ENCODE data around the gene UVRAG.
"Not testable (repeated sequence)": the region's sequence is repeated elsewhere in the genome, so short reads cannot be mapped to it uniquely, and the experiment has no call there.

The UVRAG gene

DNA sequence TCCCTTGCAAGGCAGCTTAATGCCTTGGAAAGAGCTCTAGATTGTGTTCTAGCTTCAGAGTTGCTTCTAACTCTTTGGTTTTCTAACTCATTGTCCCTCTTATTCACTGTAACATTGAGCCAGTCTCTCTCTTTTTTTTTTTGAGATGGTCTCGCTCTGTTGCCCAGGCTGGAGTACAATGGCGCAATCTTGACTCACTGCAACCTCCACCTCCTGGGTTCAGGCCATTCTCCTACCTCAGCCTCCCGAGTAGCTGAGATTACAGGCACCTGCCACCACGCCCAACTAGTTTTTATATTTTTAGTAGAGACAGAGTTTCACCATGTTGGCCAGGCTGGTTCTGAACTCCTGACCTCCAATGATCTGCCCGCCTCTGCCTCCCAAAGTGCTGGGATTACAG is 266.1 kb downstream of the UVRAG start:
- DNase-seq: not testable (repeated sequence)

- DNase-seq: no peak
Measured at GRCh38 chr11:76083563-76084451, 268.8 kb downstream of the UVRAG start.

GRCh38 chr11:76085270-76085669 is 270.3 kb downstream of the UVRAG start:
- no peak for DNase-seq

DNA sequence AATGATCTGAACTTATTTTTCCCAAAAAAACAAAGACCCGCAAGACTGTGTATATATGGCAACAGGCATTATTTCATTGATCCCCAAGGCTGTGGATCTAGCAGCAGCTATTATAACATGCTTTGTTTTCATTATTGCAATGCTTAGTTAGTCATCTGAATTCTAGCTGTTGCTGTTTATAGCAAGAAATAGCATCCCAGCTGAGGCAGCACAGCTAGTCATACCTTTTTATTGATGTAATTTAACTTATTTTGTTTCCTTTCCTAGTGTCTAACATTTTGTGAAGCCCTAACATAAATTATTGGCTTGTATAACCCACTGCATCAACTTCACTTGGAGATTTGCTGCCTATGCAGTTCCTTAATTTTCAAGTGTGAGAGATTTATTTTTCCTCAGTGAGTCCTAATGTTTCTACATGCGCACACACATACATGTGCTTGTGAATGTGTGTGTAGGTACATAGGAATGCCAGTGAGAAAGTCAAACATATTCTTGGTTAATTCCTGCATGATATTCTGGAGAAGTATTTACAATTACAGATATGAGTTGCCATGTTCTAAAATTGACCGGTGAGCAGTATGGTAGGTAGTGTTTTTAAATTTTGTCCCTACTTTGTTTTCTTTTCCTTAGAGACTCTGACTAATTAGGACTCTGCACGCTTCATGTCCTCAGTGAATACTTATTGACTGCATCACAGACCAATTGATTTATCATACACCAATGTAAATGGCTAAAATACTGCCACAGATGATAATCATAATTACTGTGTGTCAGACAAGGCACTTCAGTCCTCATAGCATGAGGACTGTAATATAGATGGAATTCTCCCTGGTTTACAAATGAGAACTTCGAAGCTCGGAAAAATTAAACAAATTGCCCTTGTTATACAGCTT is 272.0 kb downstream of the UVRAG start:
- DNase-seq: no peak

GRCh38 chr11:76087749-76088148 is 272.7 kb downstream of the UVRAG start:
- DNase-seq: no peak

- no peak for DNase-seq
Measured at GRCh38 chr11:76088511-76088910, 273.5 kb downstream of the UVRAG start.

DNA sequence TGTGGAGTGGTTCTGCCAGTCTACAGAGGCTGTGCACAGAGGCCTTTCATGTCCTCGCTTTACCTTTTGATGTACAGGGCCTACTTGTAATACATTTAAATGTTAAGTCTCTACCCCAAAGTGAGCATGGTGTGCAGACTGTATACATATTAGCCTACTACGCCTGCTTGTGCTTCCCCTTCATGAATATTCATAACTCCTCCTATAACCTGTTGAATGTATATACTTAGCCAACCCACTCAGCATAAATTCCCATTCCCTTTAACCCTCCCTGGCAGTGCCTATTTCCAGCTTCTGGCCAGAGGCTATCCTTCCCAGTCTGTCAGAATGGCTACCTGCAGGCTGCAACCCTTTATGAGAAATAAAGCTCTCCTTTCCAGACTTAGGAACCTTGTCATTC is 275.2 kb downstream of the UVRAG start:
- no peak for DNase-seq

DNA sequence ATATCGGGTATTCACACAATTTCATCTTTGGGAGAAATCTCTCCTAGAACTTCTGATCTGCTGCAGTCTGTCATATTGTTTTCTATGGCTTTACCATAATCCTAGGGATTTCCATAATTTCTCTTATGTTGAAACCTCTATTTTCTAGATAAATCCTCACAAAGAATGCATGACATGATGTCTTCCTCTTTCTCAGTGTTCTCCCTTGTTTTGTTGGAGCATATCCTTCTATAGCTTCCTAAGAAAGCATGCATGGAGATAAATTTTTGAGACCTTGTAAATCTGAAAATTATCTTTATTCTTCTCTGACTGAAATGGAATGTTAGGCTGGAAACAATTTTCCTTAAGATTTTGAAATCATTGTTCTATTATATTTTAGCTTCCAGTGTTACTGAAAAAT is 275.8 kb downstream of the UVRAG start:
- DNase-seq: no peak

- no peak for DNase-seq
Measured at GRCh38 chr11:76094740-76095139, 279.7 kb downstream of the UVRAG start.

DNA sequence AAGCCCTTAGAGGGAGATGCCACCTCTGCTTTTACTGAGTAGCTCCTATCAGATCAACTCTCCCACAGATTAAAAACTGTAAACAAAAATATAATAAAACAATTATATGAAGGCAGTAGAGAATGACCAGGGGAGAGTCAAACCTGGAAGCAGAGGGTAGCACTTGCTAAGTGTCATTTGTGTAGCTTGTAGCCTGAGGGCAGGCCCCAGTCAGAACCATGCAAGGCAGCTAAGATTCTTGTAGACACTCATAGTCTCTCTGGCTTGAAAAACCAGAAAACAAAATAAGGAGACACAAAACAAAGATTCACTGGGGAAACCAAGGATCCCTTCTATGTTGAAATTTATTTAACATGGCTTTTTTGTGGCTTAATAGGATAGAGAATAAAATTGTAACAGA is 280.9 kb downstream of the UVRAG start:
- no peak for DNase-seq

DNA sequence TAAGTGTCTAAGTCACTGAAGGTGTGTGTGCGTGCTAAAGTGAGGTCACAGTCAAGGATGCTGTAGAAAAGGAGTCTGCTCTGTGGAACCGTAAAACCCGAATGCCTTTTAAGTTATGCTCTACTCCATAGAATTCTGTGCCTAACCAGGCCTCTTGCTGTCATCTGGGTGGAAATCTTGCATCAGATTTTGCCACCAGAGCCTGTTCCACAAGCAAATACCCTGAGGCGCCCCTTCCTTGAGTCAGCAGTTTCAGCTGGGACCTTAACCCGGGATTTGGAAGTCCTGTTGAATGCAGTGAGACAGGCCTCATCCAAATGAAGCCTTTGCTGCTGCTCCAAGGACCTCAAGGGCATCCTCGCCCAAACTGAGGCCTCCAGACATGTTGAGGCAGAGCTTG is 281.5 kb downstream of the UVRAG start:
- no peak for DNase-seq

GRCh38 chr11:76102802-76103201 is 287.8 kb downstream of the UVRAG start:
- DNase-seq: no peak

DNA sequence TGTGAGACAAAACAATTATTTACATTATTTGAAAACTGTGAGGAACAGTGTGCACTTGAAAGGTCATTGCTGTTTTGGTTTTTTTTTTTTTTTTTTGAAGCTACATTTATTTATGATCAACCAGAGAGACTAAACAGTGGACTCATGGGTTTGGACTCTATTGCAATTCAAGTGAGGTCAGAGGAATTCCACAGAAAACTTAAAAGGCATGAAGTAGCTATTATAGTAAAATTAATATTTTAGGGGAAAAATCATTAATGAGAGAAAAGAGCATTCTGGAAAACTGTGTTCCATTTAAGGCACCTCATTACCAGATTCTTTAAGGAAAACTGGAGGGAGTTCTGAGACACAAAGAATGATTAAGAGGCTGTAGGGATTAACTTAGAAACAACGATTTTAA is 288.4 kb downstream of the UVRAG start:
- DNase-seq: no peak

DNA sequence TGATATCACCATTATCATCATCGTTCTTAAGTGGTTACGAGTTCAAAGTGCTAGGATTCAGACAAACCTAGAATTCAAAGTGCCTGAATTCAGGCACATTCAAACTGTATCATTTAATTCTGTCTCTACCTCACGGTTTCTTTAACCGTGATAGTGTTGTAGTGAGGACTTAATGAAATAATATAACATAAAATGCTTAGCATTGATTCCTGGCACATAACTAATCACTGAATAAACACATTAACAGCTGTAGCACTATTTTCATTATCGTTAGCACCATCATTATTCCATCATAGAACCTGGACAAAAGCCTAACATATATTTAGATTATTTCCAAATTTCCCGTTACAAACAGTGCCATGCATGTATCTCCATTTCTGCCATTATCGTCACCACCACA is 289.3 kb downstream of the UVRAG start:
- no peak for DNase-seq

DNA sequence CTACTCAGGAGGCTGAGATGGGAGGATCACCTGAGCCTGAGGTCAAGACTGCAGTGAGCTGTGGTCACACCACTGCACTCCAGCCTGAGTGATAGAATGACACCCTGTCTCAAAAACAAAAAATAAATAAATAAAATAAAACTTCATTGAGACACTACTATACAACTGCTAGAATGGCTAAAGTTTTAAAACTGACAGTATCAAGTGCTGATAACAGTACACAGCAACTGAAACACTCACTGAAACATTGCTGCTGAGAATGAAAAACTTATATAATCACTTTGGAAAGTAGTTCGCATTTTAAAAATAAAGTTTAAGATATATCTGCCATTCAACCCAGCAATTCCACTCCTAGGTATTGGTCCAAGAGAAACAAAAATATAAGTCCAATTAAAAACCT is 290.6 kb downstream of the UVRAG start:
- DNase-seq: no peak

- no peak for DNase-seq
Measured at GRCh38 chr11:76107971-76108370, 293.0 kb downstream of the UVRAG start.

GRCh38 chr11:76114238-76114637 is 299.2 kb downstream of the UVRAG start:
- DNase-seq: no peak

- DNase-seq: no peak
Measured at GRCh38 chr11:76115555-76115954, 300.5 kb downstream of the UVRAG start.

- DNase-seq: no peak
Measured at GRCh38 chr11:76119032-76119431, 304.0 kb downstream of the UVRAG start.

DNA sequence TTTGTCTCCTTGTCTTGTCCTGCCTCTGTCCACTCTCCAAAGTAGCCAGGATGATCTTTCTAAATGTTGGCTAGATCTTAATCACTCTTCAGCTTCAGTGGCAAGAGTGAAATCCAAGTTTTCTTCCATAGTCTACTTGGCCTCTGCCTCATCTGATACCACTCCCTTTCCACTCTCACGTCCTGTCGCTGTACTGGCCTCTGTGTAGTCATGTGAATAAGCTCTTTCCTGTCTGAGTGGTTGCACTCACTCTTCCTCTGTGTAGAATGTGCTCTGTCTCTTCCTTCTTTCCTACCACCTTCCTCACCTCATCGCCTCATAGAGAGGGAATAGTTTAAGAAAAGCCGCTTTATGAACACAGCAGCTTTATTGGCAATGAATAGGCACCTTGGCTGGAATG is 304.8 kb downstream of the UVRAG start:
- no peak for DNase-seq

- no peak for DNase-seq
Measured at GRCh38 chr11:76120513-76121101, 305.6 kb downstream of the UVRAG start.

DNA sequence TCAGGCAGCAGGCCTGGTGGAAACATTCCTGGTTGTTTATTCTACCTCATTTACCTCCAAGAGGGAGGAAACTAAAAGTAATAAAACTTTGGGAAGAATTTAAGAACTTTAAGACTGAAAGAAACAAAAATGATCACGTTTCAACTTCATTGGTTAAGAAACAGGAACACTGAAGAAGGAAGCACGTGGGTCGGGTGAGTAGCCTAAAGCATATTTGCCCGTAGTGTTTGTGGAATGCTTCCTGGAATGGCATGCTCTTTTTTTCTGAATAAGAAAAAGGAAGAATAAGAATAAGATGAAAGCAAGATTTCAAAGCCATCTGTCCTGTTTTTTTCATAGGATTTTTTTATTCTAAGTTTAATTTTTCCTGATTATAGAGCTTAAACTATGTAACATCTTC is 308.2 kb downstream of the UVRAG start:
- DNase-seq: no peak
